Neural cell (in vitro differentiated cells): Measurements from ENCODE around the gene TSGA10. TPM values are rescaled to one million over a fixed set of nuclear protein-coding genes. Genes with fewer than 3 reads are reported as not detected.

Experiments
- H2AFZ ChIP-seq: fragments of 200-600, 300-800 bp; sonication (generic), shearing (Covaris generic); 2 replicates; pipeline ENCODE4 v1.6.0; 2014; ENCODE audit warnings: low read depth, mild to moderate bottlenecking, antibody characterized with exemption, low read length, moderate library complexity
- H3F3A ChIP-seq: fragments of 200-600 bp; shearing (Covaris generic); 2 replicates; pipeline ENCODE4 v1.6.1; 2016; ENCODE audit warnings: mild to moderate bottlenecking, moderate library complexity, mixed read lengths, antibody characterized with exemption, low read length; ENCODE audit not compliant: insufficient read depth, poor library complexity, severe bottlenecking
- H3K27ac ChIP-seq: fragments of 200-600, 300-800 bp; sonication (generic), shearing (Covaris generic); 2 replicates; pipeline ENCODE4 v1.5.1; 2014; ENCODE audit warnings: mild to moderate bottlenecking, low read length, moderate library complexity
- H3K27me3 ChIP-seq: fragments of 300-800, 200-600 bp; sonication (generic), shearing (Covaris generic); 2 replicates; pipeline ENCODE4 v1.6.0; 2014; ENCODE audit warnings: mild to moderate bottlenecking, low read depth, low read length, moderate library complexity; ENCODE audit not compliant: insufficient read depth
- H3K36me3 ChIP-seq: fragments of 300-800, 200-600 bp; sonication (generic), shearing (Covaris generic); 2 replicates; pipeline ENCODE4 v1.5.1; 2014; ENCODE audit warnings: mild to moderate bottlenecking, antibody characterized with exemption, low read length, moderate library complexity; ENCODE audit not compliant: insufficient read depth
- H3K4me2 ChIP-seq: fragments of 300-800, 200-600 bp; sonication (generic), shearing (Covaris generic); 2 replicates; pipeline ENCODE4 v1.6.0; 2014; ENCODE audit warnings: mild to moderate bottlenecking, low read length
- H3K4me3 ChIP-seq: fragments of 300-800, 200-600 bp; sonication (generic), shearing (Covaris generic); 2 replicates; pipeline ENCODE4 v1.5.1; 2014; ENCODE audit warnings: mild to moderate bottlenecking, low read length, moderate library complexity
- H3K79me2 ChIP-seq: fragments of 200-600 bp; shearing (Covaris generic); replicated peaks from 2 replicates; pipeline ENCODE4 v1.6.0; 2014; ENCODE audit warnings: mild to moderate bottlenecking, low read length, moderate library complexity; ENCODE audit not compliant: insufficient read depth
- H3K9ac ChIP-seq: fragments of 300-800, 200-600 bp; sonication (generic), shearing (Covaris generic); 2 replicates; pipeline ENCODE4 v1.6.1; 2016; ENCODE audit warnings: mild to moderate bottlenecking, low read length, mixed read lengths
- H3K9me2 ChIP-seq: fragments of 200-600 bp; shearing (Covaris generic); 2 replicates; pipeline ENCODE4 v1.6.1; 2016; ENCODE audit warnings: mild to moderate bottlenecking, low read length, mixed read lengths; ENCODE audit not compliant: insufficient read depth
- H3K9me3 ChIP-seq: fragments of 200-600, 300-800 bp; sonication (generic), shearing (Covaris generic); 2 replicates; pipeline ENCODE4 v1.6.1; 2016; ENCODE audit warnings: mild to moderate bottlenecking, mixed run types, low read length, moderate library complexity, mixed read lengths
- H4K20me1 ChIP-seq: fragments of 200-600 bp; shearing (Covaris generic); 2 replicates; pipeline ENCODE4 v1.6.1; 2016; ENCODE audit warnings: mild to moderate bottlenecking, mixed run types; ENCODE audit not compliant: insufficient read depth
- EP300 ChIP-seq: fragments of 450-650 bp; conservative IDR thresholded peaks from 2 replicates; pipeline ENCODE4 v1.6.1; 2014; ENCODE audit warnings: antibody characterized with exemption, mild to moderate bottlenecking, moderate library complexity; ENCODE audit not compliant: poor library complexity, severe bottlenecking
- EZH2 ChIP-seq: fragments of 200-600, 300-800 bp; shearing (Covaris generic), sonication (generic); IDR thresholded peaks from 2 replicates; pipeline ENCODE4 v1.6.1; 2014; ENCODE audit warnings: antibody characterized with exemption, low read length, borderline replicate concordance, mild to moderate bottlenecking; ENCODE audit not compliant: insufficient read depth, poor library complexity, severe bottlenecking
- MXI1 ChIP-seq: fragments of 450-650 bp; conservative IDR thresholded peaks from 2 replicates; pipeline ENCODE4 v1.6.1; 2014; ENCODE audit warnings: antibody characterized with exemption, mild to moderate bottlenecking; ENCODE audit not compliant: poor library complexity, severe bottlenecking
- POLR2AphosphoS5 ChIP-seq: IDR thresholded peaks from 2 replicates; pipeline ENCODE4 v1.6.1; 2012
- RAD21 ChIP-seq: fragments of 450-650 bp; conservative IDR thresholded peaks from 2 replicates; pipeline ENCODE4 v1.6.1; 2014; ENCODE audit warnings: antibody characterized with exemption, mild to moderate bottlenecking, moderate library complexity
- SMC3 ChIP-seq: fragments of 450-650 bp; conservative IDR thresholded peaks from 2 replicates; pipeline ENCODE4 v1.6.1; 2014; ENCODE audit warnings: antibody characterized with exemption, mild to moderate bottlenecking, moderate library complexity; ENCODE audit not compliant: poor library complexity
- TAF1 ChIP-seq: IDR thresholded peaks from 2 replicates; pipeline ENCODE4 v1.6.1; 2012; ENCODE audit warnings: low read depth
- polyA plus RNA-seq: library from polyadenylated mRNA; depleted of rRNA; stranded (reverse); fragments of >200 nt; gene quantifications from 2 replicates; pipeline ENCODE4 v1.2.3, GENCODE V29; 2014
- TF ChIP-seq, protein P1 (sequence below): IDR thresholded peaks from 2 replicates; pipeline ENCODE4 v1.6.1; 2012; ENCODE audit warnings: borderline replicate concordance
- TF ChIP-seq, protein P2 (sequence below): fragments of 450-650 bp; IDR thresholded peaks from 2 replicates; pipeline ENCODE4 v1.5.1; 2014; ENCODE audit warnings: antibody characterized with exemption, mild to moderate bottlenecking, moderate library complexity; ENCODE audit not compliant: poor library complexity, severe bottlenecking

Gene TSGA10
- polyA plus RNA-seq, 1 donor from 2014 or later: 8.0 TPM

GRCh38 chr2:99086385-99086784 is 68.4 kb downstream of the TSGA10 start:
- no peak overlapping the region for H3K27ac ChIP-seq
- no peaks in the 10 kb centered on the region for H3F3A ChIP-seq
- no peak overlapping the region for H3K9ac ChIP-seq
- H3K9me2 ChIP-seq: no peaks in the 10 kb centered on the region
- H3K4me3 ChIP-seq: no peak overlapping the region
- H3K4me2 ChIP-seq: no peak overlapping the region
- no peaks in the 10 kb centered on the region for H3K9me3 ChIP-seq
- H3K36me3 ChIP-seq: no peaks in the 10 kb centered on the region
- TF ChIP-seq EZH2 (no peak), POLR2AphosphoS5 (no peak), MXI1 (no peak), EP300 (no peak), TAF1 (no peak), SMC3 (no peak), RAD21 (no peak)
- TF ChIP-seq, protein P1, sequence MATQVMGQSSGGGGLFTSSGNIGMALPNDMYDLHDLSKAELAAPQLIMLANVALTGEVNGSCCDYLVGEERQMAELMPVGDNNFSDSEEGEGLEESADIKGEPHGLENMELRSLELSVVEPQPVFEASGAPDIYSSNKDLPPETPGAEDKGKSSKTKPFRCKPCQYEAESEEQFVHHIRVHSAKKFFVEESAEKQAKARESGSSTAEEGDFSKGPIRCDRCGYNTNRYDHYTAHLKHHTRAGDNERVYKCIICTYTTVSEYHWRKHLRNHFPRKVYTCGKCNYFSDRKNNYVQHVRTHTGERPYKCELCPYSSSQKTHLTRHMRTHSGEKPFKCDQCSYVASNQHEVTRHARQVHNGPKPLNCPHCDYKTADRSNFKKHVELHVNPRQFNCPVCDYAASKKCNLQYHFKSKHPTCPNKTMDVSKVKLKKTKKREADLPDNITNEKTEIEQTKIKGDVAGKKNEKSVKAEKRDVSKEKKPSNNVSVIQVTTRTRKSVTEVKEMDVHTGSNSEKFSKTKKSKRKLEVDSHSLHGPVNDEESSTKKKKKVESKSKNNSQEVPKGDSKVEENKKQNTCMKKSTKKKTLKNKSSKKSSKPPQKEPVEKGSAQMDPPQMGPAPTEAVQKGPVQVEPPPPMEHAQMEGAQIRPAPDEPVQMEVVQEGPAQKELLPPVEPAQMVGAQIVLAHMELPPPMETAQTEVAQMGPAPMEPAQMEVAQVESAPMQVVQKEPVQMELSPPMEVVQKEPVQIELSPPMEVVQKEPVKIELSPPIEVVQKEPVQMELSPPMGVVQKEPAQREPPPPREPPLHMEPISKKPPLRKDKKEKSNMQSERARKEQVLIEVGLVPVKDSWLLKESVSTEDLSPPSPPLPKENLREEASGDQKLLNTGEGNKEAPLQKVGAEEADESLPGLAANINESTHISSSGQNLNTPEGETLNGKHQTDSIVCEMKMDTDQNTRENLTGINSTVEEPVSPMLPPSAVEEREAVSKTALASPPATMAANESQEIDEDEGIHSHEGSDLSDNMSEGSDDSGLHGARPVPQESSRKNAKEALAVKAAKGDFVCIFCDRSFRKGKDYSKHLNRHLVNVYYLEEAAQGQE: no peak
- TF ChIP-seq, protein P2, sequence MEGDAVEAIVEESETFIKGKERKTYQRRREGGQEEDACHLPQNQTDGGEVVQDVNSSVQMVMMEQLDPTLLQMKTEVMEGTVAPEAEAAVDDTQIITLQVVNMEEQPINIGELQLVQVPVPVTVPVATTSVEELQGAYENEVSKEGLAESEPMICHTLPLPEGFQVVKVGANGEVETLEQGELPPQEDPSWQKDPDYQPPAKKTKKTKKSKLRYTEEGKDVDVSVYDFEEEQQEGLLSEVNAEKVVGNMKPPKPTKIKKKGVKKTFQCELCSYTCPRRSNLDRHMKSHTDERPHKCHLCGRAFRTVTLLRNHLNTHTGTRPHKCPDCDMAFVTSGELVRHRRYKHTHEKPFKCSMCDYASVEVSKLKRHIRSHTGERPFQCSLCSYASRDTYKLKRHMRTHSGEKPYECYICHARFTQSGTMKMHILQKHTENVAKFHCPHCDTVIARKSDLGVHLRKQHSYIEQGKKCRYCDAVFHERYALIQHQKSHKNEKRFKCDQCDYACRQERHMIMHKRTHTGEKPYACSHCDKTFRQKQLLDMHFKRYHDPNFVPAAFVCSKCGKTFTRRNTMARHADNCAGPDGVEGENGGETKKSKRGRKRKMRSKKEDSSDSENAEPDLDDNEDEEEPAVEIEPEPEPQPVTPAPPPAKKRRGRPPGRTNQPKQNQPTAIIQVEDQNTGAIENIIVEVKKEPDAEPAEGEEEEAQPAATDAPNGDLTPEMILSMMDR: no peak
- H4K20me1 ChIP-seq: no peaks in the 10 kb centered on the region
- no peaks in the 10 kb centered on the region for H3K79me2 ChIP-seq
- no peaks in the 10 kb centered on the region for H3K27me3 ChIP-seq
- H2AFZ ChIP-seq: no peak overlapping the region

- Histone ChIP-seq H3K36me3 (no peaks in the 10 kb centered on the region), H3K27ac (no peak overlapping the region), H3F3A (no peaks in the 10 kb centered on the region), H3K9ac (no peak overlapping the region), H3K79me2 (no peaks in the 10 kb centered on the region), H4K20me1 (no peaks in the 10 kb centered on the region), H3K4me3 (no peak overlapping the region), H3K9me2 (no peaks in the 10 kb centered on the region), H3K27me3 (no peaks in the 10 kb centered on the region), H3K9me3 (no peaks in the 10 kb centered on the region), H3K4me2 (no peak overlapping the region), H2AFZ (no peak overlapping the region)
- TF ChIP-seq POLR2AphosphoS5 (no peak), EZH2 (no peak), MXI1 (no peak)
Observed at GRCh38 chr2:99085421-99085820, 69.3 kb downstream of the TSGA10 start.

DNA sequence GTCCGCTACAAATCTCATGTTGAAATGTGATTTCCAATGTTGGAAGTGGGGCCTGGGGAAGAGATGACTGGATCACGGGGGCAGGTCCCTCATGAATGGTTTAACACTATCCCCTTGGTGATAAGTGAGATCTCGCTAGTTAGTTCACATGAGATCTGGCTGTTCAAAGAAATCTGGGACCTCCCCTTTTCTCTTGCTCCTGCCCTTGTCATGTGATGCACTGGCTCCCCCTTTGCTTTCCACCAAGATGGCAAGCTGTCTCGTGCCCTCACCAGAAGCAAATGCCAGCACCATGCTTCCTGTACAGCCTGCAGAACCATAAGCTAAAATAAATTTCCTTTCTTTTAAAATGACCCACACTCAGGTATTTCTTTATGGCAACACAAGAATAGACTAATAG is 70.5 kb downstream of the TSGA10 start:
- Histone ChIP-seq H3K36me3 (no peaks in the 10 kb centered on the region), H3K27ac (no peak overlapping the region), H3K27me3 (no peaks in the 10 kb centered on the region), H3K4me3 (no peak overlapping the region), H3K4me2 (no peak overlapping the region), H3K79me2 (no peaks in the 10 kb centered on the region), H2AFZ (no peak overlapping the region), H3K9ac (no peak overlapping the region), H3K9me2 (no peaks in the 10 kb centered on the region), H3K9me3 (no peaks in the 10 kb centered on the region), H4K20me1 (no peaks in the 10 kb centered on the region), H3F3A (no peaks in the 10 kb centered on the region)
- TF ChIP-seq POLR2AphosphoS5: no peak
